AG09309 (cell line): ENCODE measurements around the gene ZFP82.

Source experiments
- DNase-seq: peaks from one replicate; pipeline ENCODE4 v3.0.0-alpha.2; 2010; ENCODE audit warnings: low read depth
- H3K4me3 ChIP-seq: 2 replicates; pipeline ENCODE4 v1.5.1; 2011; ENCODE audit warnings: mild to moderate bottlenecking, low read depth, low read length, moderate library complexity; ENCODE audit not compliant: control insufficient read depth
- TF ChIP-seq, protein P1 (sequence below): IDR thresholded peaks from 2 replicates; pipeline ENCODE4 v1.5.1; 2011; ENCODE audit warnings: mild to moderate bottlenecking, low read depth, low read length, inconsistent platforms; ENCODE audit not compliant: insufficient read depth, control insufficient read depth; ENCODE audit errors: missing control alignments

The ZFP82 gene

DNA sequence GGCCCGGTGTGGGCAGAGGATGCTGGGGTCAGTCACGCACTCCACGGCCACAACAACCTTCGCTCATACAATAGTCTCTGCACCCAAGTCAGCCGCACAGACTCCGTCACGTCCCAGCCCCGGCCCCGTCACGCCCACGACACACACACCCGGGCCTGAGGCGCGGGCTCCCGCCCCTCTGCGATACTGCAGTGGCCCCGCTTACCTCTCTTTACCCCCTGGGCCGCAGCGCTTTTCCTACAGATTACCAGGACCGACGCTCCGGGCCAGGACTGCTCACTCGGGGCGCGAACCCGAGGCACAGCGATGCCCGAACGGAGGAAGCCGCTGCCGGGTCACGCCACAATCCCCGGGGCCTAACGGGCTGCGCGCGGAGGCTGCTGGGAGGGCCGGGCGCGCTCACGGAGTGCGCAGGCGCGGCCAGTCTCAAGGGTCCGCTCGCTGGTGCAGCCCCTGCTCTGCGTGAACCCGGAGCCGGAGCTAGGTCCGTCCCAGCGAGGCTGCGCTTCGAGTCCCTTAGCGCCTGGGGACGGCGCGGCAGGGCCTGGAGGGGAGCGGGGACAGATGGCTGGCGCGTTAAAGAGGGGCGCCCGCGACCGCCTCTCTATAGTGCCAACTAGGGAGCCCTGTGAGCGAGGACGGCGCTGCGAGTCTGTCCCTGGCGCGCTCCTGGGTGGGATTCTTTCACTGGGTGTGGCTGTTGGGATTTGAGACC, at the start of gene ZFP82:
TSS of gene ZFP82 (minus strand) at position 358 of the 715 bp plus-strand sequence. CDS start 8,855 bp downstream, outside the sequence.
- H3K4me3 ChIP-seq, result peak within 1 kb of the TSS; percentile 75
- DNase-seq, result peak; percentile 32
- TF ChIP-seq, protein P1, sequence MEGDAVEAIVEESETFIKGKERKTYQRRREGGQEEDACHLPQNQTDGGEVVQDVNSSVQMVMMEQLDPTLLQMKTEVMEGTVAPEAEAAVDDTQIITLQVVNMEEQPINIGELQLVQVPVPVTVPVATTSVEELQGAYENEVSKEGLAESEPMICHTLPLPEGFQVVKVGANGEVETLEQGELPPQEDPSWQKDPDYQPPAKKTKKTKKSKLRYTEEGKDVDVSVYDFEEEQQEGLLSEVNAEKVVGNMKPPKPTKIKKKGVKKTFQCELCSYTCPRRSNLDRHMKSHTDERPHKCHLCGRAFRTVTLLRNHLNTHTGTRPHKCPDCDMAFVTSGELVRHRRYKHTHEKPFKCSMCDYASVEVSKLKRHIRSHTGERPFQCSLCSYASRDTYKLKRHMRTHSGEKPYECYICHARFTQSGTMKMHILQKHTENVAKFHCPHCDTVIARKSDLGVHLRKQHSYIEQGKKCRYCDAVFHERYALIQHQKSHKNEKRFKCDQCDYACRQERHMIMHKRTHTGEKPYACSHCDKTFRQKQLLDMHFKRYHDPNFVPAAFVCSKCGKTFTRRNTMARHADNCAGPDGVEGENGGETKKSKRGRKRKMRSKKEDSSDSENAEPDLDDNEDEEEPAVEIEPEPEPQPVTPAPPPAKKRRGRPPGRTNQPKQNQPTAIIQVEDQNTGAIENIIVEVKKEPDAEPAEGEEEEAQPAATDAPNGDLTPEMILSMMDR, result no peak

- no peak for DNase-seq
- TF ChIP-seq, protein P1, result no peak
- no peak overlapping the region for H3K4me3 ChIP-seq
These were observed 41.6 kb upstream of the ZFP82 start for GRCh38 chr19:36460046-36460445.

GRCh38 chr19:36456831-36457230, 38.4 kb upstream of the ZFP82 start:
- DNase-seq, result no peak
- no peak overlapping the region for H3K4me3 ChIP-seq
- TF ChIP-seq, protein P1, result no peak

DNA sequence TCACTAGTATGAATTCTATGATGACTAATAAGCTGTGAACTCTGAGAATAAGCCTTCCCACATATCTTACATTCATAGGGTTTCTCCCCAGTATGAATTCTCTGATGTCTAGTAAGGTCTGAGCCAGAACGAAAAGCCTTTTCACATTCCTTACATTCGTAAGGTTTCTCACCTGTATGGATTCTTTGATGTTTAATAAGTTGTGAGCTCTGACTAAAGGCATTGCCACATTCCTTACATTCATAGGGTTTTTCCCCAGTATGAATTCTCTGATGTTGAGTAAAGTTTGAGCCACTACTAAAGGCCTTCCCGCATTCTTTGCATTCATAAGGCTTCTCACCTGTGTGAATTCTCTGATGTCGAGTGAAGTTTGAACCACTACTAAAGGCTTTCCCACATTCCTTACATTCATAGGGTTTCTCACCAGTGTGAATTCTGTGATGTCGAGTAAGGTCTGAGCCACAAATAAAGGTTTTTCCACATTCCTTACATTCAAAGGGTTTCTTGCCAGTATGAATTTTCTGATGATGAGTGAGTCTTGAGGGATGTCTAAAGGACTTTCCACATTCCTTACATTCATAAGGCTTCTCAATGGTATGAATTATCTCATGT, 30.7 kb upstream of the ZFP82 start:
- TF ChIP-seq, protein P1, result no peak
- DNase-seq, result no peak
- H3K4me3 ChIP-seq, result no peak overlapping the region

GRCh38 chr19:36441339-36441738, 22.9 kb upstream of the ZFP82 start:
- no peak overlapping the region for H3K4me3 ChIP-seq
- DNase-seq, result no peak
- TF ChIP-seq, protein P1, result no peak

GRCh38 chr19:36436531-36436930, 18.1 kb upstream of the ZFP82 start:
- H3K4me3 ChIP-seq, result no peak overlapping the region
- TF ChIP-seq, protein P1, result no peak
- DNase-seq, result no peak
